Activated T-cell treated with anti-CD3 and anti-CD28 coated beads, Interleukin-2, amount 50 U/mL, for 4 hours (primary cell): ENCODE results near the gene CD151. TPM values are rescaled to one million over a fixed set of nuclear protein-coding genes. Genes with fewer than 3 reads are reported as not detected.
A peak's percentile ranks its signal among the peaks of the same experiment; 100 is the strongest.

ENCODE experiments used
- ATAC-seq, 2 donors: fragments of 200-7000 bp; cut with Tn5 transposase; one replicate each; pipeline ENCODE4 v1.10.0; 2021
- DNase-seq: peaks from one replicate; pipeline ENCODE4 v3.0.0-alpha.2; 2020
- H3K27me3 Mint-ChIP-seq: one replicate; pipeline ENCODE4 v1.8.0; 2021; ENCODE audit warnings: low read depth, mixed read lengths
- H3K36me3 Mint-ChIP-seq: one replicate; pipeline ENCODE4 v1.8.0; 2022; ENCODE audit warnings: mixed read lengths; ENCODE audit not compliant: insufficient read depth
- H3K4me1 Mint-ChIP-seq: one replicate; pipeline ENCODE4 v1.8.0; 2021; ENCODE audit warnings: low read depth, mixed read lengths
- H3K4me3 Mint-ChIP-seq: one replicate; pipeline ENCODE4 v1.8.0; 2021; ENCODE audit warnings: mild to moderate bottlenecking, moderate library complexity, mixed read lengths
- H3K9me3 Mint-ChIP-seq: one replicate; pipeline ENCODE4 v1.8.0; 2021; ENCODE audit warnings: mixed read lengths
- total RNA-seq, 3 donors: library from RNA; stranded (reverse); gene quantifications; one replicate each; pipeline ENCODE4 v1.2.1, GENCODE V29; 2021

Gene CD151
- total RNA-seq, 3 donors from 2014 or later: 33.5 to 39.2 (median 35.6) TPM

DNA sequence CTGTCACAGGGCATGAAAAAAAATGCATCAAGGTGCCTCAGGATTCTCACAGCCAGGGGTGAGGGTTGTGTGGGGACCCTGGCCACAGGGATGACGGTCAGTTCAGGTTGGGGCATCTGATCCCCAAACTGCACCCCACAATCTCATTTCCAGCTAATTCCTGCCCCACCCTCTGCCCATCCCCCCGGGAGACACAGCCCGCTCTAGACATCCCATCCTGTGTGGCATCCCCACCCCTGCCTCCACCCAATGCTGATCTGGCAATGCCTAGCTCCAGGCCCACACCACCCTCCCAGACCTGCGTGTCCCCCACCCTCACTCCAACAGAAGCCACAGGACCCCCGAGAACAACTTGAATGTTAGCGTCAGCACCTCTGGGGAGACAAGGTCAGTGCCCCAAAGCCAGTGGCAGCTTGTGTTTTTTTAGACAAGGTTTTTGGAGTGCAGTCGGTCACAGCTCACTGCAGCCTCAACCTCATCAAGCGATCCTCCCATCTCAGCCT lies 35.2 kb downstream of the CD151 start:
- ATAC-seq: no peak
- H3K9me3 Mint-ChIP-seq: no peaks in the 10 kb centered on the region
- H3K27me3 Mint-ChIP-seq: no peaks in the 10 kb centered on the region
- H3K36me3 Mint-ChIP-seq: no peaks in the 10 kb centered on the region
- H3K4me3 Mint-ChIP-seq: no peak overlapping the region
- DNase-seq: no peak
- H3K4me1 Mint-ChIP-seq: no peaks in the 10 kb centered on the region

DNA sequence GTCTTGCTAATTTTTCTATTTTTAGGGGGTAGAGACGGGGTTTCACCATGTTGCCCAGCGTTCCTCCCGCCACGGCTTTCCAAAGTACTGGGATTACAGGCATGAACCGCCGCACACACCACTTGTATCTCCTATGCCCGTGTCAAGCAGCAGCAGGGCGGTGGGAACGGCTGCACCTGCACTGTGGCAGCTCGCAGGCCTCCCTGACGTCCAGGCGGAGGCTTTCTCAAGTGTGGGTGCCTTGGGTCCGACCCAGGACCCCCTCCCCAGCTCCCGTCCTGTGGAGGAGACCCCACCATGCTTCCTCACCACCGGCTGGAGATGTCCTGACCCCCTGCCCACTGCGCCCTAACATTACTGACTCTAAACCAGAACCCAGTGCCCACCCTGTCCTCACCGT lies 35.6 kb downstream of the CD151 start:
- ATAC-seq (no peak), DNase-seq (no peak)
- Mint-ChIP-seq H3K36me3 (peaks cover 2% of the 10 kb centered on the region), H3K27me3 (no peaks in the 10 kb centered on the region), H3K4me1 (no peaks in the 10 kb centered on the region), H3K9me3 (no peaks in the 10 kb centered on the region), H3K4me3 (no peak overlapping the region)

DNA sequence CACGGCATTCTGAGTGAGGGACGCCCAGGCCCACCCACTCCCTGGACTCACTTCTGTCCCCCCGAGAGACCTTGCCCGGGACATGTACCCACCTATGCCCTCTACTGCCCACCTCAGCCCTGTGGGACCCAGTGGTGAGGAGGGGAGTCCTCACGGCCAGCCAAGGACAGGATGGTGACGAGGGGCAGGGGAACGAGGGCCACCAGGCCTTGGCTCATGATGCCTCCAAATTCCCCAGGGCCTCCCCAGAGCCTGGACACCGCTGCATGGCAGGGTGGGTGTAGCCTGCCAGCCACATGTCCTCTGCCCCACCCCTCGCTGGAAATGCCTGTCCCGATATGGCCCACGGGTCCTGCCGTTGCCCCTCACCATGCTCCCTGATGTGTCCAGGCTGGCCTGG lies 36.0 kb downstream of the CD151 start:
- no peak for ATAC-seq
- peaks cover 6% of the 10 kb centered on the region for H3K36me3 Mint-ChIP-seq
- no peak for DNase-seq
- no peaks in the 10 kb centered on the region for H3K4me1 Mint-ChIP-seq
- H3K4me3 Mint-ChIP-seq: no peak overlapping the region
- H3K27me3 Mint-ChIP-seq: no peaks in the 10 kb centered on the region
- no peaks in the 10 kb centered on the region for H3K9me3 Mint-ChIP-seq

- no peaks in the 10 kb centered on the region for H3K27me3 Mint-ChIP-seq
These were observed 36.8 kb downstream of the CD151 start for GRCh38 chr11:869399-870126.

DNA sequence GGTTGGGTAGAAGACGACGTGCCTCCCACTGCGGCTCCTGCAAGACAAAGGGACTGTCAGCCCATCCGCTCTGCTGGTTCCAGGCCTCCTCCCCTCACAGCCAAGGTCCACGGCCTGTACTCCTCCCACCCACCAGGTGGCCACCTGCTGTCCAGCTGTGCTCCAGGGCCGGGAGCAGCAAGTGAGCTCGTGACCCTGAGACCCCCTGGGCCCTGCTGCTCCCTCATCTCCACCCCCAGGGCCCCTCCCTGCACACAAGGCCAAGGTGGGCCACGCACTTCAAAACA lies 37.3 kb downstream of the CD151 start:
- ATAC-seq (no peak), DNase-seq (no peak)
- no peaks in the 10 kb centered on the region for H3K4me1 Mint-ChIP-seq
- H3K9me3 Mint-ChIP-seq: no peaks in the 10 kb centered on the region
- H3K27me3 Mint-ChIP-seq: no peaks in the 10 kb centered on the region
- H3K4me3 Mint-ChIP-seq: no peak overlapping the region
- peaks cover 8% of the 10 kb centered on the region for H3K36me3 Mint-ChIP-seq

More at GRCh38 chr11:869399-870126, 36.8 kb downstream of the CD151 start:
- peaks cover 8% of the 10 kb centered on the region for H3K36me3 Mint-ChIP-seq
- ATAC-seq: no peak
- no peak overlapping the region for H3K4me3 Mint-ChIP-seq
- DNase-seq: no peak
- no peaks in the 10 kb centered on the region for H3K4me1 Mint-ChIP-seq
- no peaks in the 10 kb centered on the region for H3K9me3 Mint-ChIP-seq

DNA sequence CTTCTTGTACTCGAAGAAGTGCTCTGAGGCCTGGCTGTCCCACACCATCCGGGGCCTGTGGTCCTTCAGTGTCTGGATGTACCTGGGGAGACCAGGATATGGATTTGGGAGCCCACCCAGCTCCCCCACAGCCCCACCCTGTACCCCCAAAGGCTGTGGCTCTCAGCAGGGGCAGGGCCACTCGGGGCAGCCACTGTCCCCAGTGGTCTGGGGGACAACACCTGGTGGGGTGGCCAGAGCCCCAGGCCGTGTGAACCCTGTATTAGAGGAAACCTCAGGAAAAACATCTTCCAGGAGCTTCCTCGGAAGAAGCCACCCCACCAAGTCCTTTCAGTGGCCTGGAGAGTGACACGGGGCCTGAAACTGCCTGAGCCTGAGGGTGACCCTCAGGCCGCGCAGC lies 37.7 kb downstream of the CD151 start:
- Mint-ChIP-seq H3K36me3 (peaks cover 9% of the 10 kb centered on the region), H3K9me3 (no peaks in the 10 kb centered on the region), H3K27me3 (no peaks in the 10 kb centered on the region), H3K4me1 (no peaks in the 10 kb centered on the region), H3K4me3 (no peak overlapping the region)
- DNase-seq: no peak
- ATAC-seq: no peak

GRCh38 chr11:871472-871871 lies 38.7 kb downstream of the CD151 start:
- Mint-ChIP-seq H3K4me1 (no peaks in the 10 kb centered on the region), H3K36me3 (peaks cover 16% of the 10 kb centered on the region), H3K4me3 (no peak overlapping the region), H3K9me3 (no peaks in the 10 kb centered on the region), H3K27me3 (no peaks in the 10 kb centered on the region)
- no peak for ATAC-seq
- DNase-seq: no peak

DNA sequence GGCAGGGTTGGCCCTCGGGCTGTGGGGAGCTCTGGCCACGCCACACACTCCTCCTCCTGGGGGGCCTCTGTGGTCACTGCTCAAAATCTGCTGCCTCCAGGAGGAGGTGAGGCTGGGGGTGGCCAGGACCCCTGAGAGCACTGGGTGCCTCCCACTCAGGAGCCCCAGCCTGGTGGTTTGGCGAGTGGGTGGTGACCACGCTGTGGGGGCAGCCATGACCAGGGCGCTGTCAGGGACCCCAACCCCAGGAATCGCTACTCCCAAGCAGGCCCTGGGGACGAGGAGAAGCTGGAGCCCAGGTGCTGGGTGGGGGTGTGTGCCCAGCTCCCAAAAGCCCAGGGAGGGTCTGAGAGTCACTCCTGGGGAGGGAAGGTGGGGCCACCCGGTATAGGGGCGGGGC lies 40.0 kb downstream of the CD151 start:
- Mint-ChIP-seq H3K4me1 (no peaks in the 10 kb centered on the region), H3K4me3 (no peak overlapping the region), H3K36me3 (peaks cover 18% of the 10 kb centered on the region), H3K27me3 (no peaks in the 10 kb centered on the region), H3K9me3 (no peaks in the 10 kb centered on the region)
- ATAC-seq (no peak), DNase-seq (no peak)

GRCh38 chr11:873706-874105 lies 41.0 kb downstream of the CD151 start:
- no peak for DNase-seq
- Mint-ChIP-seq H3K27me3 (no peaks in the 10 kb centered on the region), H3K4me3 (no peak overlapping the region), H3K36me3 (peaks cover 18% of the 10 kb centered on the region), H3K4me1 (no peaks in the 10 kb centered on the region), H3K9me3 (no peaks in the 10 kb centered on the region)
- no peak for ATAC-seq

DNA sequence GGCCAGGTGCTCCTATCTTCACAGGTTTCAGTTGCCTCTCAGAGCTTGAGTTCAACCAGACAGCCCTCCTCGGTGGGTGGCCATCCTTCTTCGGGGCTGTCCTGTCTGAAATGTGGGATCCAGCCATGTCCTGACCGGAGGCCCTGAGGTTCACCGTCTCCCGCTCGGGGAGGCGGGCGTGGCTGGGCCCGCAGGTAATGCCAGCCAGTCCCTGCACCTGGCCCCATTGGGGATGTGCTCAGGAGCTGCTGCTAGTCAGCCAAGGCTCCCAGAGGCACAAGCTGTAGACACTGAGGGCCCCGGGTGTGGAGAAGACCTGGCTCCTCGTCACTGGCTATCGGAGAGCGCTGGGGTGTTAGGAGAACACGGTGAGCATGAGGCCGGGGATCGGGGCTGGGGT lies 42.5 kb downstream of the CD151 start:
- ATAC-seq: no peak

DNA sequence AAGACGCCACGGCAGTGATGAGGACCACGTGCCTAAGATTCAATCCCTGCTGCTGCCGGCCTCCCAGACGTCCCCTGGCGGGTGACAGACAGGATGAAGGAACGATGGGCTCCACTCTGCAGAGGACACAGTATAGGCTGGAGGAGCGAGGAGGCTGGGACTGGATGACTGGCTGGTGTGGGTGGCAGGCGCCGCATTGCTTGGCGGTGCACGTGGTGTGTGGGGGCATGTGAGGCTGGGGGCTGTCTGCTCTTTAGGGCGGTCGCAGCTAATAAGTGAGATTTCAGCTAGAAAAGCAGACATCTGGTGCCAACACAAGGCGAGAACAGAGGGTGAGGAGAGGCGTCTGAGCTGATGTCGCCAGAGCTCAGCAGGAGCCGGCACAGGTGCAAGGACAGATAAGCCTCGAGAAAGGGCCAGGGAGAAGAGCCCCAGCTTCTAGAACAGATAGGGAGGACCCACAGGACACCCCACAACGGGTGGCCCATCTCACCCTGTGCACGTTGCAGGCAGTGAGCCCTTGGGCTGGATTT lies 43.1 kb downstream of the CD151 start:
- no peak for ATAC-seq
- no peak overlapping the region for H3K4me3 Mint-ChIP-seq
- no peak for DNase-seq
- H3K27me3 Mint-ChIP-seq: no peaks in the 10 kb centered on the region
- H3K4me1 Mint-ChIP-seq: no peaks in the 10 kb centered on the region
- peaks cover 27% of the 10 kb centered on the region for H3K36me3 Mint-ChIP-seq
- H3K9me3 Mint-ChIP-seq: no peaks in the 10 kb centered on the region

More for the DNA sequence above, 42.5 kb downstream of the CD151 start:
- Mint-ChIP-seq H3K4me3 (no peak overlapping the region), H3K9me3 (no peaks in the 10 kb centered on the region), H3K36me3 (peaks cover 23% of the 10 kb centered on the region), H3K27me3 (no peaks in the 10 kb centered on the region), H3K4me1 (no peaks in the 10 kb centered on the region)
- no peak for DNase-seq

DNA sequence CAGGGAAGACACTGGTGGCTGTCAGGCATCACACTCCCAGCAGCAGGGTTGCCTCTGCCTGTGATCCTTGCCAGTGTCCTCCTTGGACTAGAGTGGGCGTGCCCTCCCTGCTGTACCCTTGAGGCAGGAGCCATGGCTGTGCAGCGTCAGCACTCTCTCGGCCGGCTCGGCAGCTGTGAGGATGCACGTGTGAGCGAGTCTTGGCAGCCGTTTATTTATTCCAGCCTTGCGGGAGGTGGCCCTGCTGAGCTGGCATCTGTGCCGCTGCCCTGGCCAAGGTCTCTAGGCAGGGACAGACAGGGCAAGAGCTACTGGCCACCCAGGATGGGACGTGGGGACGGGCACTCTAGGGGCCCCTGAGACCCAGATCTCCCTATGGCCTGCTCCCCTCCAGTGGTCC lies 43.8 kb downstream of the CD151 start:
- Mint-ChIP-seq H3K4me3 (no peak overlapping the region), H3K27me3 (no peaks in the 10 kb centered on the region), H3K4me1 (no peaks in the 10 kb centered on the region), H3K36me3 (peaks cover 30% of the 10 kb centered on the region), H3K9me3 (no peaks in the 10 kb centered on the region)
- ATAC-seq: no peak
- no peak for DNase-seq

- H3K4me3 Mint-ChIP-seq: no peak overlapping the region
- H3K9me3 Mint-ChIP-seq: no peaks in the 10 kb centered on the region
- H3K4me1 Mint-ChIP-seq: no peaks in the 10 kb centered on the region
- H3K27me3 Mint-ChIP-seq: no peaks in the 10 kb centered on the region
- DNase-seq (no peak), ATAC-seq (peak; percentile 66 to 74)
- peaks cover 33% of the 10 kb centered on the region for H3K36me3 Mint-ChIP-seq
These were observed 44.8 kb downstream of the CD151 start for GRCh38 chr11:877565-877964.

GRCh38 chr11:880447-880846 lies 47.7 kb downstream of the CD151 start:
- peaks cover 23% of the 10 kb centered on the region for H3K36me3 Mint-ChIP-seq
- ATAC-seq (no peak), DNase-seq (no peak)
- no peaks in the 10 kb centered on the region for H3K27me3 Mint-ChIP-seq
- H3K4me1 Mint-ChIP-seq: no peaks in the 10 kb centered on the region
- no peak overlapping the region for H3K4me3 Mint-ChIP-seq
- H3K9me3 Mint-ChIP-seq: no peaks in the 10 kb centered on the region

- no peaks in the 10 kb centered on the region for H3K9me3 Mint-ChIP-seq
- H3K4me3 Mint-ChIP-seq: no peak overlapping the region
- H3K27me3 Mint-ChIP-seq: no peaks in the 10 kb centered on the region
- no peak for DNase-seq
- peaks cover 25% of the 10 kb centered on the region for H3K36me3 Mint-ChIP-seq
- no peaks in the 10 kb centered on the region for H3K4me1 Mint-ChIP-seq
- ATAC-seq: no peak
These were observed 49.8 kb downstream of the CD151 start for GRCh38 chr11:882596-882995.
